WTC11 (cell line): ENCODE data around the gene PROCA1. TPM values are rescaled to one million over a fixed set of nuclear protein-coding genes. Genes with fewer than 3 reads are reported as not detected.

Experiments
- ATF3 ChIP-seq: sonication (generic); formaldehyde crosslinking; conservative IDR thresholded peaks from 2 replicates; pipeline ENCODE4 v1.8.1; 2022; ENCODE audit warnings: mild to moderate bottlenecking, missing genetic modification reagents
- E2F1 ChIP-seq: sonication (generic); formaldehyde crosslinking; IDR thresholded peaks from 2 replicates; pipeline ENCODE4 v1.8.0; 2022; ENCODE audit warnings: mild to moderate bottlenecking, missing genetic modification reagents
- EMX1 ChIP-seq: fragments of 250-450 bp; sonication (Bioruptor Pico); IDR thresholded peaks from 2 replicates; pipeline ENCODE4 v1.8.0; 2021; ENCODE audit warnings: mild to moderate bottlenecking
- ERG ChIP-seq: fragments of 250-450 bp; sonication (Bioruptor Pico); IDR thresholded peaks from 2 replicates; pipeline ENCODE4 v1.8.0; 2021; ENCODE audit warnings: mild to moderate bottlenecking
- ESRRA ChIP-seq: sonication (generic); formaldehyde crosslinking; IDR thresholded peaks from 2 replicates; pipeline ENCODE4 v1.8.1; 2022; ENCODE audit warnings: mild to moderate bottlenecking, missing genetic modification reagents, borderline replicate concordance
- GTF2I ChIP-seq: fragments of 250-450 bp; sonication (Bioruptor Pico); conservative IDR thresholded peaks from 2 replicates; pipeline ENCODE4 v1.4.0; 2021; ENCODE audit warnings: mild to moderate bottlenecking
- IRF1 ChIP-seq: sonication (generic); formaldehyde crosslinking; IDR thresholded peaks from 2 replicates; pipeline ENCODE4 v1.8.0; 2023; ENCODE audit warnings: missing genetic modification reagents
- KAT7 ChIP-seq: sonication (generic); formaldehyde crosslinking; IDR thresholded peaks from 2 replicates; pipeline ENCODE4 v1.8.1; 2023; ENCODE audit warnings: missing genetic modification reagents, mild to moderate bottlenecking, borderline replicate concordance
- NR1H2 ChIP-seq: sonication (generic); formaldehyde crosslinking; IDR thresholded peaks from 2 replicates; pipeline ENCODE4 v1.9.0; 2021; ENCODE audit warnings: mild to moderate bottlenecking, moderate library complexity, missing genetic modification reagents
- PRRX2 ChIP-seq: fragments of 250-450 bp; sonication (Bioruptor Pico); IDR thresholded peaks from 2 replicates; pipeline ENCODE4 v1.8.0; 2021; ENCODE audit warnings: mild to moderate bottlenecking
- SMAD3 ChIP-seq: sonication (generic); formaldehyde crosslinking; IDR thresholded peaks from 2 replicates; pipeline ENCODE4 v1.8.0; 2022; ENCODE audit warnings: missing genetic modification reagents, mild to moderate bottlenecking, borderline replicate concordance
- SMAD4 ChIP-seq: sonication (generic); formaldehyde crosslinking; IDR thresholded peaks from 2 replicates; pipeline ENCODE4 v1.8.0; 2022; ENCODE audit warnings: mild to moderate bottlenecking, missing genetic modification reagents
- SOX15 ChIP-seq: fragments of 250-450 bp; sonication (Bioruptor Pico); IDR thresholded peaks from 2 replicates; pipeline ENCODE4 v1.9.0; 2021; ENCODE audit warnings: mild to moderate bottlenecking
- SP1 ChIP-seq: sonication (generic); formaldehyde crosslinking; conservative IDR thresholded peaks from 2 replicates; pipeline ENCODE4 v1.8.1; 2022; ENCODE audit warnings: missing genetic modification reagents
- USF2 ChIP-seq: sonication (generic); formaldehyde crosslinking; IDR thresholded peaks from 2 replicates; pipeline ENCODE4 v1.8.1; 2023; ENCODE audit warnings: mild to moderate bottlenecking, missing genetic modification reagents, moderate library complexity
- ZBTB43 ChIP-seq: sonication (generic); formaldehyde crosslinking; IDR thresholded peaks from 2 replicates; pipeline ENCODE4 v1.8.1; 2023; ENCODE audit warnings: mild to moderate bottlenecking, missing genetic modification reagents
- ZNF416 ChIP-seq: fragments of 250-450 bp; sonication (Bioruptor Pico); IDR thresholded peaks from 2 replicates; pipeline ENCODE4 v1.9.0; 2021; ENCODE audit warnings: mild to moderate bottlenecking, inconsistent platforms
- ZNF425 ChIP-seq: fragments of 250-450 bp; sonication (Bioruptor Pico); conservative IDR thresholded peaks from 2 replicates; pipeline ENCODE4 v1.9.0; 2021; ENCODE audit warnings: mild to moderate bottlenecking
- ZSCAN18 ChIP-seq: fragments of 250-450 bp; sonication (Bioruptor Pico); IDR thresholded peaks from 2 replicates; pipeline ENCODE4 v2.1.2; 2022; ENCODE audit warnings: mild to moderate bottlenecking, moderate library complexity
- total RNA-seq: library from RNA; stranded (reverse); gene quantifications from 3 replicates; pipeline ENCODE4 v1.2.3, GENCODE V29; 2021
- TF ChIP-seq, protein P1 (sequence below): fragments of 200-600 bp; IDR thresholded peaks from 2 replicates; pipeline ENCODE4 v1.8.0; 2022; ENCODE audit warnings: antibody characterized with exemption
- TF ChIP-seq, protein P2 (sequence below): sonication (generic); formaldehyde crosslinking; IDR thresholded peaks from 2 replicates; pipeline ENCODE4 v1.8.1; 2023; ENCODE audit warnings: mild to moderate bottlenecking, moderate library complexity, missing genetic modification reagents
- TF ChIP-seq, protein P3 (sequence below): sonication (generic); formaldehyde crosslinking; IDR thresholded peaks from 2 replicates; pipeline ENCODE4 v1.8.1; 2023; ENCODE audit warnings: mild to moderate bottlenecking, missing genetic modification reagents

Gene PROCA1
- total RNA-seq, 1 experiment from 2014 or later, result 28.4 TPM

GRCh38 chr17:28720247-28720996 is 8.7 kb upstream of the PROCA1 start (continued):
- 0 out of 2 replicates have a peak, but pooled peaks have one; percentile 10 for TF ChIP-seq ZNF416 (CRISPR knock-in tag)
- no peak for TF ChIP-seq SMAD4 (CRISPR knock-in tag)
- peak; percentile 8; the same call in 1 of the 2 replicates for TF ChIP-seq SMAD3 (CRISPR knock-in tag)
- TF ChIP-seq E2F1 (CRISPR knock-in tag), result no peak
- TF ChIP-seq, protein P1, sequence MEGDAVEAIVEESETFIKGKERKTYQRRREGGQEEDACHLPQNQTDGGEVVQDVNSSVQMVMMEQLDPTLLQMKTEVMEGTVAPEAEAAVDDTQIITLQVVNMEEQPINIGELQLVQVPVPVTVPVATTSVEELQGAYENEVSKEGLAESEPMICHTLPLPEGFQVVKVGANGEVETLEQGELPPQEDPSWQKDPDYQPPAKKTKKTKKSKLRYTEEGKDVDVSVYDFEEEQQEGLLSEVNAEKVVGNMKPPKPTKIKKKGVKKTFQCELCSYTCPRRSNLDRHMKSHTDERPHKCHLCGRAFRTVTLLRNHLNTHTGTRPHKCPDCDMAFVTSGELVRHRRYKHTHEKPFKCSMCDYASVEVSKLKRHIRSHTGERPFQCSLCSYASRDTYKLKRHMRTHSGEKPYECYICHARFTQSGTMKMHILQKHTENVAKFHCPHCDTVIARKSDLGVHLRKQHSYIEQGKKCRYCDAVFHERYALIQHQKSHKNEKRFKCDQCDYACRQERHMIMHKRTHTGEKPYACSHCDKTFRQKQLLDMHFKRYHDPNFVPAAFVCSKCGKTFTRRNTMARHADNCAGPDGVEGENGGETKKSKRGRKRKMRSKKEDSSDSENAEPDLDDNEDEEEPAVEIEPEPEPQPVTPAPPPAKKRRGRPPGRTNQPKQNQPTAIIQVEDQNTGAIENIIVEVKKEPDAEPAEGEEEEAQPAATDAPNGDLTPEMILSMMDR, result no peak
- TF ChIP-seq SOX15, result no peak
- TF ChIP-seq ZNF425 (CRISPR knock-in tag), result no peak
- no peak for TF ChIP-seq ZBTB43 (CRISPR knock-in tag)
- no peak for TF ChIP-seq ERG (CRISPR knock-in tag)
- 0 out of 2 replicates have a peak, but pooled peaks have one; percentile 34 for TF ChIP-seq PRRX2
- no peak for TF ChIP-seq ESRRA (CRISPR knock-in tag)
- no peak for TF ChIP-seq GTF2I (CRISPR knock-in tag)
- TF ChIP-seq EMX1 (CRISPR knock-in tag), result 0 out of 2 replicates have a peak, but pooled peaks have one; percentile 27
- no peak for TF ChIP-seq IRF1
- no peak for TF ChIP-seq NR1H2 (CRISPR knock-in tag)
- no peak for TF ChIP-seq SP1 (CRISPR knock-in tag)
- no peak for TF ChIP-seq KAT7 (CRISPR knock-in tag)
- TF ChIP-seq ATF3 (CRISPR knock-in tag), result no peak
- TF ChIP-seq, protein P2, sequence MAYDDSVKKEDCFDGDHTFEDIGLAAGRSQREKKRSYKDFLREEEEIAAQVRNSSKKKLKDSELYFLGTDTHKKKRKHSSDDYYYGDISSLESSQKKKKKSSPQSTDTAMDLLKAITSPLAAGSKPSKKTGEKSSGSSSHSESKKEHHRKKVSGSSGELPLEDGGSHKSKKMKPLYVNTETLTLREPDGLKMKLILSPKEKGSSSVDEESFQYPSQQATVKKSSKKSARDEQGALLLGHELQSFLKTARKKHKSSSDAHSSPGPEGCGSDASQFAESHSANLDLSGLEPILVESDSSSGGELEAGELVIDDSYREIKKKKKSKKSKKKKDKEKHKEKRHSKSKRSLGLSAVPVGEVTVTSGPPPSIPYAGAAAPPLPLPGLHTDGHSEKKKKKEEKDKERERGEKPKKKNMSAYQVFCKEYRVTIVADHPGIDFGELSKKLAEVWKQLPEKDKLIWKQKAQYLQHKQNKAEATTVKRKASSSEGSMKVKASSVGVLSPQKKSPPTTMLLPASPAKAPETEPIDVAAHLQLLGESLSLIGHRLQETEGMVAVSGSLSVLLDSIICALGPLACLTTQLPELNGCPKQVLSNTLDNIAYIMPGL (CRISPR knock-in tag), result no peak
- no peak for TF ChIP-seq ZSCAN18 (CRISPR knock-in tag)
- TF ChIP-seq, protein P3, sequence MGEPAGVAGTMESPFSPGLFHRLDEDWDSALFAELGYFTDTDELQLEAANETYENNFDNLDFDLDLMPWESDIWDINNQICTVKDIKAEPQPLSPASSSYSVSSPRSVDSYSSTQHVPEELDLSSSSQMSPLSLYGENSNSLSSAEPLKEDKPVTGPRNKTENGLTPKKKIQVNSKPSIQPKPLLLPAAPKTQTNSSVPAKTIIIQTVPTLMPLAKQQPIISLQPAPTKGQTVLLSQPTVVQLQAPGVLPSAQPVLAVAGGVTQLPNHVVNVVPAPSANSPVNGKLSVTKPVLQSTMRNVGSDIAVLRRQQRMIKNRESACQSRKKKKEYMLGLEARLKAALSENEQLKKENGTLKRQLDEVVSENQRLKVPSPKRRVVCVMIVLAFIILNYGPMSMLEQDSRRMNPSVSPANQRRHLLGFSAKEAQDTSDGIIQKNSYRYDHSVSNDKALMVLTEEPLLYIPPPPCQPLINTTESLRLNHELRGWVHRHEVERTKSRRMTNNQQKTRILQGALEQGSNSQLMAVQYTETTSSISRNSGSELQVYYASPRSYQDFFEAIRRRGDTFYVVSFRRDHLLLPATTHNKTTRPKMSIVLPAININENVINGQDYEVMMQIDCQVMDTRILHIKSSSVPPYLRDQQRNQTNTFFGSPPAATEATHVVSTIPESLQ (CRISPR knock-in tag), result no peak
- TF ChIP-seq USF2, result no peak
